ENCODE measurements around the gene GAGE12J.

Gene GAGE12J

DNA sequence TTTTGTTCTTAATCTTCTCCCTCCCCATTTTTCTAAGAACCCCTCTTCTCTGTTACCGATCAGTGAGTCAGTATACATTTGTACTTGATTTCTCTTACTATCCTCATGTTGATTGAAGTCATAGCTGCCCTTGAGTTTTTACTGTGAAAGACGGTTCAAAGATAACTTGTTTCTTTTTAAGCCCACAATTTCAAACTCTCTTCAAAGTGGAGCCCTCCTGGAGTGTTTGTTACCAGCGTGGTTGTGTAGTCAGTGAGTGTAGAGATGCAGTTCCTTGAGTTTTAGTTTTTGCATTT, 44.4 kb upstream of the GAGE12J start (continued):
- TF ChIP-seq, protein P1, sequence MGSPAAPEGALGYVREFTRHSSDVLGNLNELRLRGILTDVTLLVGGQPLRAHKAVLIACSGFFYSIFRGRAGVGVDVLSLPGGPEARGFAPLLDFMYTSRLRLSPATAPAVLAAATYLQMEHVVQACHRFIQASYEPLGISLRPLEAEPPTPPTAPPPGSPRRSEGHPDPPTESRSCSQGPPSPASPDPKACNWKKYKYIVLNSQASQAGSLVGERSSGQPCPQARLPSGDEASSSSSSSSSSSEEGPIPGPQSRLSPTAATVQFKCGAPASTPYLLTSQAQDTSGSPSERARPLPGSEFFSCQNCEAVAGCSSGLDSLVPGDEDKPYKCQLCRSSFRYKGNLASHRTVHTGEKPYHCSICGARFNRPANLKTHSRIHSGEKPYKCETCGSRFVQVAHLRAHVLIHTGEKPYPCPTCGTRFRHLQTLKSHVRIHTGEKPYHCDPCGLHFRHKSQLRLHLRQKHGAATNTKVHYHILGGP (tag by site-specific recombination; IDR thresholded peaks at IDR 0.05): no peak

DNA sequence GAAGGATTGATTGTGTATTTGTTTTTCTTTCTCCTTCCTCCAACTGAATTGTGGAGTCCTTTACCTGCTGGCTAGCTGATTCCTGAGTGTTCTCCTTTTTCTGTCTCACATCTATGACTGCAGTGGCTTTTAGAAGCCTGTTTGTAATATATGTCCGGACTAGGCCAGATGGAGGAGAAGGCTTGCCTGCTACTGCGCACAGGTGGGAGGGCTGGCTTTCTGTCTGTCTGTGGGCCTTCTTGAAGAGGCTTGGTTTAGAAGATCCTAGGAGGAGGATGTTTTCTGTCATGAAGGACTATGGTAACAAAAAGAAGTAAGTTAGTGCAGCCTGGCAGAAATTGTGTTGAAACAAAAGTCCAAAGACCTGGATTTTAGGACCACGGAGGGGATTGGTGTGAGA, 43.8 kb upstream of the GAGE12J start:
- CTCF ChIA-PET: no interaction called here
- TF ChIP-seq ZBTB7A (tag by site-specific recombination; IDR thresholded peaks at IDR 0.05; ENCODE audit: low read depth) (no peak), ZSCAN16 (tag by site-specific recombination; IDR thresholded peaks at IDR 0.05) (no peak), ZNF138 (tag by site-specific recombination; IDR thresholded peaks at IDR 0.05; ENCODE audit: borderline replicate concordance) (no peak), ZNF791 (tag by site-specific recombination; IDR thresholded peaks at IDR 0.05) (no peak), YY2 (tag by site-specific recombination; IDR thresholded peaks at IDR 0.05) (no peak), ZNF792 (tag by site-specific recombination; IDR thresholded peaks at IDR 0.05) (no peak), ZNF2 (tag by site-specific recombination; IDR thresholded peaks at IDR 0.05) (no peak), ZNF624 (tag by site-specific recombination; IDR thresholded peaks at IDR 0.05) (no peak), ZNF404 (tag by site-specific recombination; IDR thresholded peaks at IDR 0.05) (no peak), ZNF223 (tag by site-specific recombination; IDR thresholded peaks at IDR 0.05) (no peak), ZNF174 (tag by site-specific recombination; IDR thresholded peaks at IDR 0.05) (no peak), ZNF350 (tag by site-specific recombination; IDR thresholded peaks at IDR 0.05) (no peak), ZNF133 (tag by site-specific recombination; IDR thresholded peaks at IDR 0.05) (no peak), ZNF664 (tag by site-specific recombination; IDR thresholded peaks at IDR 0.05) (no peak)
- TF ChIP-seq, protein P2, sequence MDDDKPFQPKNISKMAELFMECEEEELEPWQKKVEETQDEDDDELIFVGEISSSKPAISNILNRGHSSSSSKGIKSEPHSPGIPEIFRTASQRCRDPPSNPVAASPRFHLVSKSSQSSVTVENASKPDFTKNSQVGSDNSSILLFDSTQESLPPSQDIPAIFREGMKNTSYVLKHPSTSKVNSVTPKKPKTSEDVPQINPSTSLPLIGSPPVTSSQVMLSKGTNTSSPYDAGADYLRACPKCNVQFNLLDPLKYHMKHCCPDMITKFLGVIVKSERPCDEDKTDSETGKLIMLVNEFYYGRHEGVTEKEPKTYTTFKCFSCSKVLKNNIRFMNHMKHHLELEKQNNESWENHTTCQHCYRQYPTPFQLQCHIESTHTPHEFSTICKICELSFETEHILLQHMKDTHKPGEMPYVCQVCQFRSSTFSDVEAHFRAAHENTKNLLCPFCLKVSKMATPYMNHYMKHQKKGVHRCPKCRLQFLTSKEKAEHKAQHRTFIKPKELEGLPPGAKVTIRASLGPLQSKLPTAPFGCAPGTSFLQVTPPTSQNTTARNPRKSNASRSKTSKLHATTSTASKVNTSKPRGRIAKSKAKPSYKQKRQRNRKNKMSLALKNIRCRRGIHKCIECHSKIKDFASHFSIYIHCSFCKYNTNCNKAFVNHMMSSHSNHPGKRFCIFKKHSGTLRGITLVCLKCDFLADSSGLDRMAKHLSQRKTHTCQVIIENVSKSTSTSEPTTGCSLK (tag by site-specific recombination; IDR thresholded peaks at IDR 0.05): no peak
- TF ChIP-seq, protein P3, sequence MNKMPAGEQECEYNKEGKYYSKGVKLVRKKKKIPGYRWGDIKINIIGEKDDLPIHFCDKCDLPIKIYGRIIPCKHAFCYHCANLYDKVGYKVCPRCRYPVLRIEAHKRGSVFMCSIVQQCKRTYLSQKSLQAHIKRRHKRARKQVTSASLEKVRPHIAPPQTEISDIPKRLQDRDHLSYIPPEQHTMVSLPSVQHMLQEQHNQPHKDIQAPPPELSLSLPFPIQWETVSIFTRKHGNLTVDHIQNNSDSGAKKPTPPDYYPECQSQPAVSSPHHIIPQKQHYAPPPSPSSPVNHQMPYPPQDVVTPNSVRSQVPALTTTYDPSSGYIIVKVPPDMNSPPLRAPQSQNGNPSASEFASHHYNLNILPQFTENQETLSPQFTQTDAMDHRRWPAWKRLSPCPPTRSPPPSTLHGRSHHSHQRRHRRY (tag by site-specific recombination; IDR thresholded peaks at IDR 0.05): no peak
- TF ChIP-seq, protein P4, sequence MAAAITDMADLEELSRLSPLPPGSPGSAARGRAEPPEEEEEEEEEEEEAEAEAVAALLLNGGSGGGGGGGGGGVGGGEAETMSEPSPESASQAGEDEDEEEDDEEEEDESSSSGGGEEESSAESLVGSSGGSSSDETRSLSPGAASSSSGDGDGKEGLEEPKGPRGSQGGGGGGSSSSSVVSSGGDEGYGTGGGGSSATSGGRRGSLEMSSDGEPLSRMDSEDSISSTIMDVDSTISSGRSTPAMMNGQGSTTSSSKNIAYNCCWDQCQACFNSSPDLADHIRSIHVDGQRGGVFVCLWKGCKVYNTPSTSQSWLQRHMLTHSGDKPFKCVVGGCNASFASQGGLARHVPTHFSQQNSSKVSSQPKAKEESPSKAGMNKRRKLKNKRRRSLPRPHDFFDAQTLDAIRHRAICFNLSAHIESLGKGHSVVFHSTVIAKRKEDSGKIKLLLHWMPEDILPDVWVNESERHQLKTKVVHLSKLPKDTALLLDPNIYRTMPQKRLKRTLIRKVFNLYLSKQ (tag by site-specific recombination; IDR thresholded peaks at IDR 0.05; ENCODE audit: borderline replicate concordance): no peak
- TF ChIP-seq, protein P5, sequence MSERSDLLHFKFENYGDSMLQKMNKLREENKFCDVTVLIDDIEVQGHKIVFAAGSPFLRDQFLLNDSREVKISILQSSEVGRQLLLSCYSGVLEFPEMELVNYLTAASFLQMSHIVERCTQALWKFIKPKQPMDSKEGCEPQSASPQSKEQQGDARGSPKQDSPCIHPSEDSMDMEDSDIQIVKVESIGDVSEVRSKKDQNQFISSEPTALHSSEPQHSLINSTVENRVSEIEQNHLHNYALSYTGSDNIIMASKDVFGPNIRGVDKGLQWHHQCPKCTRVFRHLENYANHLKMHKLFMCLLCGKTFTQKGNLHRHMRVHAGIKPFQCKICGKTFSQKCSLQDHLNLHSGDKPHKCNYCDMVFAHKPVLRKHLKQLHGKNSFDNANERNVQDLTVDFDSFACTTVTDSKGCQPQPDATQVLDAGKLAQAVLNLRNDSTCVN (tag by site-specific recombination; optimal IDR thresholded peaks at IDR 0.05): no peak
- TF ChIP-seq, protein P6, sequence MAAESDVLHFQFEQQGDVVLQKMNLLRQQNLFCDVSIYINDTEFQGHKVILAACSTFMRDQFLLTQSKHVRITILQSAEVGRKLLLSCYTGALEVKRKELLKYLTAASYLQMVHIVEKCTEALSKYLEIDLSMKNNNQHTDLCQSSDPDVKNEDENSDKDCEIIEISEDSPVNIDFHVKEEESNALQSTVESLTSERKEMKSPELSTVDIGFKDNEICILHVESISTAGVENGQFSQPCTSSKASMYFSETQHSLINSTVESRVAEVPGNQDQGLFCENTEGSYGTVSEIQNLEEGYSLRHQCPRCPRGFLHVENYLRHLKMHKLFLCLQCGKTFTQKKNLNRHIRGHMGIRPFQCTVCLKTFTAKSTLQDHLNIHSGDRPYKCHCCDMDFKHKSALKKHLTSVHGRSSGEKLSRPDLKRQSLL (tag by site-specific recombination; IDR thresholded peaks at IDR 0.05): no peak
- TF ChIP-seq, protein P7, sequence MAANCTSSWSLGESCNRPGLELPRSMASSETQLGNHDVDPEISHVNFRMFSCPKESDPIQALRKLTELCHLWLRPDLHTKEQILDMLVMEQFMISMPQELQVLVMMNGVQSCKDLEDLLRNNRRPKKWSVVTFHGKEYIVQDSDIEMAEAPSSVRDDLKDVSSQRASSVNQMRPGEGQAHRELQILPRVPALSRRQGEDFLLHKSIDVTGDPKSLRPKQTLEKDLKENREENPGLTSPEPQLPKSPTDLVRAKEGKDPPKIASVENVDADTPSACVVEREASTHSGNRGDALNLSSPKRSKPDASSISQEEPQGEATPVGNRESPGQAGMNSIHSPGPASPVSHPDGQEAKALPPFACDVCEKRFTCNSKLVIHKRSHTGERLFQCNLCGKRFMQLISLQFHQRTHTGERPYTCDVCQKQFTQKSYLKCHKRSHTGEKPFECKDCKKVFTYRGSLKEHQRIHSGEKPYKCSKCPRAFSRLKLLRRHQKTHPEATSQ (tag by site-specific recombination; IDR thresholded peaks at IDR 0.05): no peak
- Histone ChIP-seq H3K9me3 (ENCODE audit: control insufficient read depth, insufficient read depth, low read depth, low read length) (no peaks in the 10 kb centered on the region), H3K27ac (ENCODE audit: extremely low read depth, low read depth, low read length) (no peak overlapping the region), H3K4me1 (ENCODE audit: control insufficient read depth, insufficient read depth, low read length) (no peaks in the 10 kb centered on the region), H3K36me3 (ENCODE audit: control insufficient read depth in 2 of 2, insufficient read depth in 1 of 2, low read length in 2 of 2) (no peaks in the 10 kb centered on the region), H3K4me3 (ENCODE audit: low read depth, low read length) (no peak overlapping the region)
- POLR2A ChIA-PET: no interaction called here

All from HEK293 (cell line).